GM12878 (cell line): ENCODE data around the gene TMEM59. TPM values are rescaled to one million over a fixed set of nuclear protein-coding genes. Genes with fewer than 3 reads are reported as not detected.

Source experiments
- ATAC-seq: fragments of 200-7000 bp; cut with Tn5 transposase; 3 replicates; pipeline ENCODE4 v1.9.1; 2020; ENCODE audit warnings: mild to moderate bottlenecking, moderate library complexity
- BruUV-seq: library from RNA; stranded (reverse); fragments of 400-500 nt; replicated peaks from 2 replicates; lab custom pipeline; 2021; lab: Mats Ljungman, UMichigan
- CTCF ChIA-PET: fragments of 300-600 bp; sonication (Branson Sonifier 250); formaldehyde crosslinking; extraction: SDS; loops from one replicate; lab custom pipeline; 2021; ENCODE audit warnings: inconsistent platforms; lab: Yijun Ruan, JAX
- POLR2A ChIA-PET: fragments of 350-600 bp; formaldehyde crosslinking; extraction: SDS; loops from one replicate; lab custom pipeline; 2021; ENCODE audit warnings: inconsistent platforms; lab: Charles Lee
- RAD21 ChIA-PET: fragments of 300-600 bp; sonication (Branson Sonifier 250); formaldehyde crosslinking; loops from one replicate; lab custom pipeline; 2023; ENCODE audit warnings: antibody characterized with exemption; ENCODE audit not compliant: unreplicated experiment; lab: Charles Lee
- SMC1A ChIA-PET: fragments of 300-600 bp; sonication (Branson Sonifier 250); formaldehyde crosslinking; loops from one replicate; lab custom pipeline; 2023; ENCODE audit not compliant: unreplicated experiment, uncharacterized antibody; lab: Charles Lee
- DNase-seq: peaks from one replicate; pipeline ENCODE4 v3.0.0-alpha.2; 2011; ENCODE audit warnings: low read depth, low spot score
- FAIRE-seq: peaks from 3 replicates; lab custom pipeline; 2011; peaks lifted over from hg19 to GRCh38; lab: Jason Lieb, UNC
- H2AFZ ChIP-seq: 2 replicates; pipeline ENCODE4 v1.6.0; 2011; ENCODE audit warnings: low read depth, low read length, control low read depth; ENCODE audit not compliant: control insufficient read depth
- H3K27ac ChIP-seq: 2 replicates; pipeline ENCODE4 v1.5.1; 2011; ENCODE audit warnings: control low read depth; ENCODE audit not compliant: control insufficient read depth, insufficient read depth
- H3K27me3 ChIP-seq, 2 experiments: replicated peaks in 1 of 2; 2 replicates each; pipeline versions ENCODE4 v1.6.0 to v1.6.1; 2011; ENCODE audit warnings: low read length in 1 of 2; ENCODE audit not compliant: control insufficient read depth in 2 of 2, insufficient read depth in 2 of 2
- H3K36me3 ChIP-seq, 2 experiments: 2 replicates each; pipeline ENCODE4 v1.5.1; 2011; ENCODE audit warnings: low read length in 1 of 2; ENCODE audit not compliant: control insufficient read depth in 2 of 2, insufficient read depth in 2 of 2
- H3K4me1 ChIP-seq: 2 replicates; pipeline ENCODE4 v1.6.1; 2011; ENCODE audit warnings: mild to moderate bottlenecking, low read length, moderate library complexity, mixed read lengths; ENCODE audit not compliant: control insufficient read depth, insufficient read depth
- H3K4me2 ChIP-seq: 2 replicates; pipeline ENCODE4 v1.6.0; 2011; ENCODE audit warnings: control low read depth; ENCODE audit not compliant: control insufficient read depth, insufficient read depth
- H3K4me3 ChIP-seq: fragments of 200-600 bp; sonication (generic); 2 replicates; pipeline ENCODE4 v1.5.1; 2016
- H3K79me2 ChIP-seq: 2 replicates; pipeline ENCODE4 v1.6.0; 2011; ENCODE audit warnings: low read length; ENCODE audit not compliant: control insufficient read depth, insufficient read depth
- H3K9ac ChIP-seq: 2 replicates; pipeline ENCODE4 v1.8.0; 2011; ENCODE audit warnings: low read length, control low read depth, mixed read lengths; ENCODE audit not compliant: control insufficient read depth, insufficient read depth
- H3K9me3 ChIP-seq: replicated peaks from 3 replicates; pipeline ENCODE4 v1.5.1; 2011; ENCODE audit warnings: mild to moderate bottlenecking, low read length; ENCODE audit not compliant: control insufficient read depth, insufficient read depth
- H4K20me1 ChIP-seq: 2 replicates; pipeline ENCODE4 v1.6.0; 2011; ENCODE audit not compliant: control insufficient read depth, insufficient read depth
- BCL3 ChIP-seq: IDR thresholded peaks from 2 replicates; pipeline ENCODE4 v1.6.1; 2011; ENCODE audit warnings: borderline replicate concordance, low read depth, mild to moderate bottlenecking, moderate library complexity, low read length; ENCODE audit not compliant: insufficient read depth, poor library complexity, severe bottlenecking
- NFIC ChIP-seq: IDR thresholded peaks from 2 replicates; pipeline ENCODE4 v1.6.1; 2012; ENCODE audit warnings: low read depth, mild to moderate bottlenecking, inconsistent platforms, low read length, moderate library complexity
- RAD21 ChIP-seq: IDR thresholded peaks from 2 replicates; pipeline ENCODE4 v1.6.1; 2011; ENCODE audit warnings: mild to moderate bottlenecking, low read depth, low read length, moderate library complexity; ENCODE audit not compliant: insufficient read depth
- RB1 ChIP-seq: fragments of 450-650 bp; formaldehyde crosslinking; IDR thresholded peaks from 2 replicates; pipeline ENCODE4 v1.6.1; 2017; ENCODE audit warnings: mild to moderate bottlenecking, borderline replicate concordance
- WGBS: methylation state at CpG from one replicate; pipeline ENCODE4 v1.1.6; 2016; ENCODE audit warnings: low lambda C conversion rate; ENCODE audit not compliant: insufficient replicate concordance, insufficient coverage; ENCODE audit errors: missing lambda C conversion rate; 5-methylcytosine and 5-hydroxymethylcytosine counted together
- in situ Hi-C: fragments of 300-500 bp; cut with MboI; formaldehyde crosslinking; loops from 9 replicates; pipeline ENCODE4 v1.14.3; 2018; ENCODE audit warnings: mixed read lengths
- intact Hi-C: fragments of 100-400 bp; cut with micrococcal nuclease; formaldehyde crosslinking; loops from one replicate; pipeline ENCODE4 v1.14.2; 2022; ENCODE audit not compliant: unreplicated experiment
- polyA plus RNA-seq, 11 experiments: library from polyadenylated mRNA; depleted of rRNA in 4 of 11; unstranded in 6 of 11; stranded (reverse) in 5 of 11; fragments of >200 nt; fragmentation: Nextera tagmentation in 4 of 11; fragmentation: Illumina TruSeq in 1 of 11; extraction: Ambion mirVana in 4 of 11; extraction: Trizol in 1 of 11; gene quantifications; 1 replicate in 1 of 11; 2 replicates in 10 of 11; pipeline versions ENCODE4 v1.2.1 to v1.2.3, GENCODE V29; 2011 to 2016; ENCODE audit warnings: inconsistent platforms in 2 of 11, missing spikeins in 2 of 11, low read depth in 1 of 11
- total RNA-seq, 4 experiments: library from RNA; depleted of rRNA in 3 of 4; stranded (reverse); fragments of >200 nt in 3 of 4; fragmentation: Illumina TruSeq in 1 of 4; extraction: Trizol in 1 of 4; gene quantifications; 2 replicates each; pipeline versions ENCODE4 v1.2.1 to v1.2.3, GENCODE V29; 2013 to 2021
- TF ChIP-seq, protein P1 (sequence below): fragments of 450-650 bp; IDR thresholded peaks from 2 replicates; pipeline ENCODE4 v1.6.1; 2018; ENCODE audit warnings: mild to moderate bottlenecking, low read depth, moderate library complexity; ENCODE audit not compliant: partially characterized antibody

TMEM59 gene
- total and polyA plus RNA-seq, 10 of the 15 experiments (the other 5 are each of a cell fraction or from before 2014, with no cell fraction given) = 69.9 to 273 (median 111) TPM

- TF ChIP-seq, protein P1, sequence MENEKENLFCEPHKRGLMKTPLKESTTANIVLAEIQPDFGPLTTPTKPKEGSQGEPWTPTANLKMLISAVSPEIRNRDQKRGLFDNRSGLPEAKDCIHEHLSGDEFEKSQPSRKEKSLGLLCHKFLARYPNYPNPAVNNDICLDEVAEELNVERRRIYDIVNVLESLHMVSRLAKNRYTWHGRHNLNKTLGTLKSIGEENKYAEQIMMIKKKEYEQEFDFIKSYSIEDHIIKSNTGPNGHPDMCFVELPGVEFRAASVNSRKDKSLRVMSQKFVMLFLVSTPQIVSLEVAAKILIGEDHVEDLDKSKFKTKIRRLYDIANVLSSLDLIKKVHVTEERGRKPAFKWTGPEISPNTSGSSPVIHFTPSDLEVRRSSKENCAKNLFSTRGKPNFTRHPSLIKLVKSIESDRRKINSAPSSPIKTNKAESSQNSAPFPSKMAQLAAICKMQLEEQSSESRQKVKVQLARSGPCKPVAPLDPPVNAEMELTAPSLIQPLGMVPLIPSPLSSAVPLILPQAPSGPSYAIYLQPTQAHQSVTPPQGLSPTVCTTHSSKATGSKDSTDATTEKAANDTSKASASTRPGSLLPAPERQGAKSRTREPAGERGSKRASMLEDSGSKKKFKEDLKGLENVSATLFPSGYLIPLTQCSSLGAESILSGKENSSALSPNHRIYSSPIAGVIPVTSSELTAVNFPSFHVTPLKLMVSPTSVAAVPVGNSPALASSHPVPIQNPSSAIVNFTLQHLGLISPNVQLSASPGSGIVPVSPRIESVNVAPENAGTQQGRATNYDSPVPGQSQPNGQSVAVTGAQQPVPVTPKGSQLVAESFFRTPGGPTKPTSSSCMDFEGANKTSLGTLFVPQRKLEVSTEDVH = no peak
- TF ChIP-seq RB1 = no peak
- TF ChIP-seq BCL3 = no peak
- no peak for TF ChIP-seq NFIC
These were observed 43.6 kb downstream of the TMEM59 start (continued) for GRCh38 chr1:54009406-54009805.

DNA sequence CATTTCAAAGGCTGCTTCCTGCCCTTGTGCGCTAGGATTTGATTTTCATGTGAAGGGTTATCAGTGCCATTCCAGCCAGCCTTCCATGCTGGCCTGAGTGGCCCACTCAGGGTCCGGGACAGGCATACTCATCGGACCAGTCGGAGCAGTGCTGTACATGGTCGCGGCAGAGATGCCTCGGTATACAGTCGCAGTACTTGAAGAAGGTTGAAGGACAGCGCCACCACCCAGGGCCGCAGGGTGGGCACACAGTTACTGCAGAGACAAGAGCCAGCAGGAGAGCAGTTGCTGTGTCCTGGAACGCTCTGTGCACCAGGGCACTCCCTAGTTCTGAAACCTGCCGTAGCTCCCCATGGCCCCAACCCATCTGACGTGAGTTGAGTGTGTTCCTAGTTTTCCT, 44.1 kb downstream of the TMEM59 start:
- RAD21 ChIA-PET = interaction anchor here (1.4 kb wide), 1 partner anchor 9 kb away, joined by 3 read pairs; the partner anchor contains the start of gene LDLRAD1
- DNase-seq = no peak
- TF ChIP-seq RAD21 = no peak
- TF ChIP-seq, all 136 proteins: peak for 0
- intact Hi-C loops = no loop called here
- no peaks in the 10 kb centered on the region for H3K36me3 ChIP-seq
- no peak overlapping the region for H3K9ac ChIP-seq
- BruUV-seq = no TSS peak
- ChIA-PET CTCF (interaction anchor here (1.5 kb wide), 1 partner anchor 148 kb away, joined by 6 read pairs; no protein-coding TSS in a partner anchor), POLR2A (no interaction called here), SMC1A (no interaction called here)
- no peaks in the 10 kb centered on the region for H3K4me1 ChIP-seq
- no peaks in the 10 kb centered on the region; a peak in 1 of 4 replicates for H3K27me3 ChIP-seq
- WGBS = 65% methylated on average over 13 of the region's 13 CpGs
- no peak overlapping the region for H3K4me3 ChIP-seq
- H3K79me2 ChIP-seq = no peaks in the 10 kb centered on the region
- H2AFZ ChIP-seq = no peak overlapping the region
- FAIRE-seq (no peak), ATAC-seq (no peak)
- H3K4me2 ChIP-seq = no peak overlapping the region
- in situ Hi-C loops = no loop called here
- no peak overlapping the region for H3K27ac ChIP-seq
- no peaks in the 10 kb centered on the region; the same call in 2 of the 3 replicates for H3K9me3 ChIP-seq
- H4K20me1 ChIP-seq = no peaks in the 10 kb centered on the region
